ENCODE results near the gene TSPAN5.
A peak's percentile ranks its signal among the peaks of the same experiment; 100 is the strongest.

The TSPAN5 gene

DNA sequence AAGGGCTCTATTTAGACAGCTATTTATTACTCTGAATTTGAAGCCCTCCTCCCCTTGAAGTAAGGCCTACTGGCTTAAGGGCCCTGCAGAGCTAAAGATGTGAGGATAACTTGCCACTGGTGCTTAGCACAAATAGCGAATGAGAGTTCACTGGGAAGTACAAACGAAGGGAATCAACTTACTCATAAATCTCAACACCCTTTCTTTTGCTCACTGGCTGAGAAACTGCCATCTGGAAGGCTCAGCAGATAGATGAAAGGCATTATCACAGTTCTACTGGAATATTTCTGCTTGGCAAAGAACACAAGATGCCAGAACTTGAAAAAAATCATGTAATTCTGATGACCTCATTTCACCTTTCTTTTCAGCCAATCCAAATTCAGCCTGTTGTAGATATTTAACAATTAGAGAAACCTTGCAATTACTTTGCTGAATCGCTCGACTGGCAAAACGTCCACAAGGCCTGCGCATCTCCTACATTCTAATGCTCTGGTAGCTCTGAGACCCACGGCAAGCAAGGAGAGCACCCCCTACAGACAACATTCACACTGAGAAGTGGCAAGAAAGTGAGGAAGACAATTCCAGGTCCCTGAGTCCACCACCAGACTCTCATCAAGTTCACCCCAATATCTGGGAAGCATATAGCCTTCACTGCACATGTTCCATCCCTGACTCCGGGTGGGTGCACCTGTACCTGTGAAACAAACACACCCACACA, 27.5 kb downstream of the TSPAN5 start:
- Histone ChIP-seq H3K4me1 (ENCODE audit: control insufficient read depth in 2 of 2, insufficient read depth in 1 of 2, low read depth in 1 of 2, low read length in 2 of 2) (peaks cover 0 to 3% of the 10 kb centered on the region in 2 donors), H2AK5ac (ENCODE audit: low read depth, low read length) (no peak overlapping the region), H3K36me3 (replicated peaks in 1 of 2; ENCODE audit: control insufficient read depth in 2 of 2, insufficient read depth in 2 of 2, low read length in 2 of 2) (no peaks in the 10 kb centered on the region), H4K91ac (ENCODE audit: low read depth, low read length, poor library complexity) (no peak overlapping the region), H3K18ac (ENCODE audit: low read length) (no peak overlapping the region), H3K27ac (replicated peaks; ENCODE audit: low read length) (no peak overlapping the region), H3K79me1 (ENCODE audit: low read depth, low read length) (no peaks in the 10 kb centered on the region), H3K4me2 (ENCODE audit: insufficient read depth, low read length, poor library complexity, severe bottlenecking) (no peak overlapping the region), H3K4me3 (ENCODE audit: low read length in 2 of 2) (no peak overlapping the region), H3K9me3 (replicated peaks in 1 of 2; ENCODE audit: control insufficient read depth in 2 of 2, insufficient read depth in 1 of 2, low read depth in 1 of 2, low read length in 2 of 2) (no peaks in the 10 kb centered on the region), H2BK15ac (ENCODE audit: low read length) (no peak overlapping the region), H3K4ac (ENCODE audit: low read length) (no peak overlapping the region), H3K27me3 (ENCODE audit: control insufficient read depth in 3 of 3, insufficient read depth in 3 of 3, low read depth in 1 of 3, low read length in 3 of 3) (no peaks in the 10 kb centered on the region), H2BK12ac (ENCODE audit: low read length) (no peak overlapping the region), H3K23ac (ENCODE audit: low read depth, low read length, poor library complexity) (no peak overlapping the region), H3K14ac (ENCODE audit: low read length) (no peak overlapping the region), H4K8ac (ENCODE audit: low read depth, low read length) (no peak overlapping the region), H3K9ac (ENCODE audit: low read depth, low read length, poor library complexity) (no peak overlapping the region), H2BK5ac (ENCODE audit: low read length) (no peak overlapping the region), H2AFZ (ENCODE audit: low read length) (no peak overlapping the region), H2BK120ac (ENCODE audit: low read depth, low read length) (no peak overlapping the region)
- no peak for DNase-seq (ENCODE audit: low spot score)
- WGBS, 2 donors (ENCODE audit: extremely low coverage in 2 of 2, insufficient read length in 2 of 2, insufficient replicate concordance in 1 of 2): no CpG with 5 or more reads among the region's 8 CpGs

DNA sequence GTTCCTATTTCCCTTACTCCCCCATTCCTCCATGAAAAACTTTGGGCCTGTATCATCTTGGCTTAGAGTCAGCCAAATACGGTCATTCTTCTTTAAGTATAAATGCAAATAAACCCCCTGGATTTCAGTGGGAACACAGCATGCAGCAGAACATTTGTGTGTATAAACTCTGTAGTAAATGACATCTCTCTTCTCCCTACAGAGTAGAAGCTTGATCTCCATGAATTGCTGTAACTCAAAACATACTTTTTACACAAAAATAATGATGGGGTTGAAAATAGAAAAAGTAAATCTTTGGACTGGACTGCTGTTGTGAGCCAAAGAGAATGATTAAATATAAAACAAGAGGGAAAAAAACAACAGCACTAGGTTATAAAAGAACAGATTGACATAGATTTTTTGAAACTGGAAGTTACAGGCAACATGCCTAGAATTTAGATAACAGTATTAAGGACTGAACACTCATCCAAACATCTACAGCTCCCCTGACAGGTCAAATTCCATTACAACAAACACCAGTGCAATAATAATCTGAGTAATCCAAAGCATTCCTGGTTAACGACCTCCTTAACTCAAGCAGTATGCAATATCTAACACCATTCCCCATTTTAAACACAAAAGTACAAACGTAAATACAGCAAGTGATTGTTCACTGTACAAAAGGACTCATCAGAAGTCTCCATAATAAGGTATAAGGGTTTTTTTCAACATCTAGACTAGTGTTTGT, 30.7 kb downstream of the TSPAN5 start:
- Histone ChIP-seq H3K23ac (ENCODE audit: low read depth, low read length, poor library complexity) (no peak overlapping the region), H3K14ac (ENCODE audit: low read length) (no peak overlapping the region), H3K4me2 (ENCODE audit: insufficient read depth, low read length, poor library complexity, severe bottlenecking) (no peak overlapping the region), H3K36me3 (replicated peaks in 1 of 2; ENCODE audit: control insufficient read depth in 2 of 2, insufficient read depth in 2 of 2, low read length in 2 of 2) (no peaks in the 10 kb centered on the region), H2BK15ac (ENCODE audit: low read length) (no peak overlapping the region), H3K27ac (replicated peaks; ENCODE audit: low read length) (no peak overlapping the region), H3K18ac (ENCODE audit: low read length) (no peak overlapping the region), H2BK120ac (ENCODE audit: low read depth, low read length) (no peak overlapping the region), H2BK5ac (ENCODE audit: low read length) (no peak overlapping the region), H3K4ac (ENCODE audit: low read length) (no peak overlapping the region), H2AFZ (ENCODE audit: low read length) (no peak overlapping the region), H3K9ac (ENCODE audit: low read depth, low read length, poor library complexity) (no peak overlapping the region), H2AK5ac (ENCODE audit: low read depth, low read length) (no peak overlapping the region), H3K9me3 (replicated peaks in 1 of 2; ENCODE audit: control insufficient read depth in 2 of 2, insufficient read depth in 1 of 2, low read depth in 1 of 2, low read length in 2 of 2) (no peaks in the 10 kb centered on the region), H4K8ac (ENCODE audit: low read depth, low read length) (no peak overlapping the region), H3K27me3 (ENCODE audit: control insufficient read depth in 3 of 3, insufficient read depth in 3 of 3, low read depth in 1 of 3, low read length in 3 of 3) (no peaks in the 10 kb centered on the region), H3K4me3 (ENCODE audit: low read length in 2 of 2) (no peak overlapping the region), H3K4me1 (ENCODE audit: control insufficient read depth in 2 of 2, insufficient read depth in 1 of 2, low read depth in 1 of 2, low read length in 2 of 2) (peaks cover 0 to 3% of the 10 kb centered on the region in 2 donors), H3K79me1 (ENCODE audit: low read depth, low read length) (no peaks in the 10 kb centered on the region), H2BK12ac (ENCODE audit: low read length) (no peak overlapping the region), H4K91ac (ENCODE audit: low read depth, low read length, poor library complexity) (no peak overlapping the region)
- DNase-seq (ENCODE audit: low spot score): no peak
- WGBS, 2 donors (ENCODE audit: extremely low coverage in 2 of 2, insufficient read length in 2 of 2, insufficient replicate concordance in 1 of 2): no CpG with 5 or more reads among the region's 3 CpGs

DNA sequence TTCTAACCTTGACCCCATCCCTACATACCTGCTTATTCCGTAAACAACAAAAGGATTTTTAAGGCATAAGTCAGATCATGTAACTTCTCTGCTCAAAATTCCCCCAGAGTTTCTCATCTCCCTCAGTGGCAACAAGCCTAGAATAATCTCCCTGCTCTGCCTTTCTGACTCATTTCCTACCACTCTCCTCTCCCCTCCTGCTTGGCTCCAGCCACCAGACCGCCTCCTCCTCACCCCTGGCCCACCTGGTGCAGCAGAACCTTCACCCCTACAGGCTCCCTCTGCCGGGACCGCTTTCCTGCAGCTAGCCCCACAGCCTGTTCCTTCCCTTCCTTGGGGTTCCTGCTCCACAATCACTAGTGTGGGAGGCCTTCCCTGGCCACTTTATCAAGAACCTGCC, 32.1 kb downstream of the TSPAN5 start:
- no peak overlapping the region for H3K4ac ChIP-seq (ENCODE audit: low read length)
- no peak overlapping the region for H2BK5ac ChIP-seq (ENCODE audit: low read length)
- no peak overlapping the region for H2BK120ac ChIP-seq (ENCODE audit: low read depth, low read length)
- H3K4me1 ChIP-seq (ENCODE audit: control insufficient read depth in 2 of 2, insufficient read depth in 1 of 2, low read depth in 1 of 2, low read length in 2 of 2): peaks cover 0 to 3% of the 10 kb centered on the region in 2 donors
- no peak overlapping the region for H2BK12ac ChIP-seq (ENCODE audit: low read length)
- H3K36me3 ChIP-seq (replicated peaks in 1 of 2; ENCODE audit: control insufficient read depth in 2 of 2, insufficient read depth in 2 of 2, low read length in 2 of 2): no peaks in the 10 kb centered on the region
- no peaks in the 10 kb centered on the region for H3K27me3 ChIP-seq (ENCODE audit: control insufficient read depth in 3 of 3, insufficient read depth in 3 of 3, low read depth in 1 of 3, low read length in 3 of 3)
- H2AFZ ChIP-seq (ENCODE audit: low read length): no peak overlapping the region
- no peak overlapping the region for H2BK15ac ChIP-seq (ENCODE audit: low read length)
- no peaks in the 10 kb centered on the region for H3K9me3 ChIP-seq (replicated peaks in 1 of 2; ENCODE audit: control insufficient read depth in 2 of 2, insufficient read depth in 1 of 2, low read depth in 1 of 2, low read length in 2 of 2)
- H4K8ac ChIP-seq (ENCODE audit: low read depth, low read length): no peak overlapping the region
- WGBS, 2 donors (ENCODE audit: extremely low coverage in 2 of 2, insufficient read length in 2 of 2, insufficient replicate concordance in 1 of 2): no CpG with 5 or more reads among the region's 4 CpGs
- no peak overlapping the region for H3K4me2 ChIP-seq (ENCODE audit: insufficient read depth, low read length, poor library complexity, severe bottlenecking)
- H3K4me3 ChIP-seq (ENCODE audit: low read length in 2 of 2): no peak overlapping the region
- H3K9ac ChIP-seq (ENCODE audit: low read depth, low read length, poor library complexity): no peak overlapping the region
- peak overlapping the region; percentile 47 for H3K14ac ChIP-seq (ENCODE audit: low read length)
- no peak for DNase-seq (ENCODE audit: low spot score)
- H3K27ac ChIP-seq (replicated peaks; ENCODE audit: low read length): no peak overlapping the region
- no peak overlapping the region for H2AK5ac ChIP-seq (ENCODE audit: low read depth, low read length)
- peak overlapping the region; percentile 15 for H4K91ac ChIP-seq (ENCODE audit: low read depth, low read length, poor library complexity)
- no peaks in the 10 kb centered on the region for H3K79me1 ChIP-seq (ENCODE audit: low read depth, low read length)
- no peak overlapping the region for H3K18ac ChIP-seq (ENCODE audit: low read length)
- peak overlapping the region; percentile 25 for H3K23ac ChIP-seq (ENCODE audit: low read depth, low read length, poor library complexity)

DNA sequence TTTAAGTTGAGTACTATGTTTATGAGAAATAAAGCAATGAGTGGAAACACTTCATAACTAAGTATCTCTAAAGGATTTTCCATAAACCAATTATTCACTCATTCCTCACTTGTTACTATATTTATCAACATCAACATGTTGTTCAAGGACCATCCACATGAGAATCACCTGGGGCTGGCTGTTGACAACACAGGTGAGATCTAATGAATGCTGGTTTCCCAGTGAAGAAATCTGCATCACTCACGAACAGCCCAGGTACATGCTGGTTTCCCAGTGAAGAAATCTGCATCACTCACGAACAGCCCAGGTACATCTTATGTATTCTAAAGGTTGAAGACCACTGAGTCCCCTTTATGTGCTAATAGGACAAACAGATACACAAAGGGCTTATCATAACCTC, 32.5 kb downstream of the TSPAN5 start:
- peaks cover 0 to 3% of the 10 kb centered on the region in 2 donors for H3K4me1 ChIP-seq (ENCODE audit: control insufficient read depth in 2 of 2, insufficient read depth in 1 of 2, low read depth in 1 of 2, low read length in 2 of 2)
- H4K8ac ChIP-seq (ENCODE audit: low read depth, low read length): no peak overlapping the region
- H3K9me3 ChIP-seq (replicated peaks in 1 of 2; ENCODE audit: control insufficient read depth in 2 of 2, insufficient read depth in 1 of 2, low read depth in 1 of 2, low read length in 2 of 2): no peaks in the 10 kb centered on the region
- WGBS, 2 donors (ENCODE audit: extremely low coverage in 2 of 2, insufficient read length in 2 of 2, insufficient replicate concordance in 1 of 2): no CpG with 5 or more reads among the region's 2 CpGs
- no peak overlapping the region for H2BK12ac ChIP-seq (ENCODE audit: low read length)
- no peaks in the 10 kb centered on the region for H3K79me1 ChIP-seq (ENCODE audit: low read depth, low read length)
- no peak overlapping the region for H4K91ac ChIP-seq (ENCODE audit: low read depth, low read length, poor library complexity)
- no peak overlapping the region for H3K14ac ChIP-seq (ENCODE audit: low read length)
- H2BK5ac ChIP-seq (ENCODE audit: low read length): no peak overlapping the region
- DNase-seq (ENCODE audit: low spot score): no peak
- no peak overlapping the region for H3K9ac ChIP-seq (ENCODE audit: low read depth, low read length, poor library complexity)
- H3K4me3 ChIP-seq (ENCODE audit: low read length in 2 of 2): no peak overlapping the region
- no peak overlapping the region for H3K18ac ChIP-seq (ENCODE audit: low read length)
- no peak overlapping the region for H3K23ac ChIP-seq (ENCODE audit: low read depth, low read length, poor library complexity)
- H3K4me2 ChIP-seq (ENCODE audit: insufficient read depth, low read length, poor library complexity, severe bottlenecking): no peak overlapping the region
- no peaks in the 10 kb centered on the region for H3K36me3 ChIP-seq (replicated peaks in 1 of 2; ENCODE audit: control insufficient read depth in 2 of 2, insufficient read depth in 2 of 2, low read length in 2 of 2)
- H3K27ac ChIP-seq (replicated peaks; ENCODE audit: low read length): no peak overlapping the region
- H2AK5ac ChIP-seq (ENCODE audit: low read depth, low read length): no peak overlapping the region
- no peak overlapping the region for H2BK15ac ChIP-seq (ENCODE audit: low read length)
- H3K4ac ChIP-seq (ENCODE audit: low read length): no peak overlapping the region
- H3K27me3 ChIP-seq (ENCODE audit: control insufficient read depth in 3 of 3, insufficient read depth in 3 of 3, low read depth in 1 of 3, low read length in 3 of 3): no peaks in the 10 kb centered on the region
- no peak overlapping the region for H2AFZ ChIP-seq (ENCODE audit: low read length)
- H2BK120ac ChIP-seq (ENCODE audit: low read depth, low read length): no peak overlapping the region
